ENCODE measurements around the gene NELL1. TPM values are rescaled to one million over a fixed set of nuclear protein-coding genes. Genes with fewer than 3 reads are reported as not detected.

The NELL1 gene
- polyA plus RNA-seq, 1 of the 3 experiments (the other 2 are of a cell fraction), result not detected

GRCh38 chr11:20688761-20689160, 19.4 kb downstream of the NELL1 start:
- no peak overlapping the region for H2AFZ ChIP-seq (ENCODE audit: low read depth)
- no peaks in the 10 kb centered on the region for H3K9me2 ChIP-seq
- no peaks in the 10 kb centered on the region for H4K20me1 ChIP-seq (ENCODE audit: insufficient read depth)
- H3K9ac ChIP-seq, result no peak overlapping the region
- no peaks in the 10 kb centered on the region for H3K36me3 ChIP-seq (replicated peaks in 1 of 2; ENCODE audit: control insufficient read depth in 1 of 2, insufficient read depth in 2 of 2, low read length in 1 of 2)
- no peaks in the 10 kb centered on the region for H3K9me3 ChIP-seq
- CTCF ChIA-PET, result interaction anchor here (0.6 kb wide), 1 partner anchor 230 kb away, joined by 3 read pairs; no protein-coding TSS in a partner anchor
- WGBS (ENCODE audit: low lambda C conversion rate), result 10% methylated on average over 3 of the region's 3 CpGs
- no peak overlapping the region for H3K4me3 ChIP-seq (ENCODE audit: low read depth in 2 of 2, low read length in 1 of 2)
- DNase-seq, result no peak
- H3F3A ChIP-seq (replicated peaks; ENCODE audit: insufficient read depth), result no peaks in the 10 kb centered on the region
- H3K27ac ChIP-seq (ENCODE audit: low read depth in 2 of 2, low read length in 1 of 2), result no peak overlapping the region
- POLR2A ChIA-PET, result no interaction called here
- no peaks in the 10 kb centered on the region for H3K79me2 ChIP-seq (ENCODE audit: insufficient read depth)
- TF ChIP-seq, protein P1, sequence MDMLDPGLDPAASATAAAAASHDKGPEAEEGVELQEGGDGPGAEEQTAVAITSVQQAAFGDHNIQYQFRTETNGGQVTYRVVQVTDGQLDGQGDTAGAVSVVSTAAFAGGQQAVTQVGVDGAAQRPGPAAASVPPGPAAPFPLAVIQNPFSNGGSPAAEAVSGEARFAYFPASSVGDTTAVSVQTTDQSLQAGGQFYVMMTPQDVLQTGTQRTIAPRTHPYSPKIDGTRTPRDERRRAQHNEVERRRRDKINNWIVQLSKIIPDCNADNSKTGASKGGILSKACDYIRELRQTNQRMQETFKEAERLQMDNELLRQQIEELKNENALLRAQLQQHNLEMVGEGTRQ (IDR thresholded peaks at IDR 0.05; ENCODE audit: borderline replicate concordance, low read depth, low read length), result no peak
- no peaks in the 10 kb centered on the region for H3K4me1 ChIP-seq (ENCODE audit: control insufficient read depth in 1 of 2, insufficient read depth in 2 of 2, low read depth in 1 of 2, low read length in 1 of 2)
- H3K4me2 ChIP-seq, result no peak overlapping the region
- no peaks in the 10 kb centered on the region for H3K27me3 ChIP-seq (ENCODE audit: insufficient read depth)

DNA sequence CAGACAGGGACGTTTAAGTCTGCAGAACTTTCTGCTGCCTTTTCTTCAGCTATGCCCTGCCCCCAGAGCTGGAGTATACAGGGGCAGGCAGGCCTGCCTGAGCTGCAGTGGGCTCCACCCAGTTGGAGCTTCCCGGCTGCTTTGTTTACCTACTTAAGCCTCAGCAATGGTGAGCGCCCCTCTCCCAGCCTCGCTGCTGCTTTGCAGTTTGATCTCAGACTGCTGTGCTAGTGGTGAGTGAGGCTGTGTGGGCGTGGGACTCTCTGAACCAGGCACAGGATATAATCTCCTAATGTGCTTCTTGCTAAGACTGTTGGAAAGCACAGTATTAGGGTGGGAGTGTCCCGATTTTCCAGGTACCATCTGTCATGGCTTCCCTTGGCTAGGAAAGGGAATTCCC, 38.5 kb downstream of the NELL1 start:
- no peaks in the 10 kb centered on the region for H4K20me1 ChIP-seq (ENCODE audit: insufficient read depth)
- TF ChIP-seq GATA2 (CRISPR knock-in tag; IDR thresholded peaks at IDR 0.05), result no peak
- TF ChIP-seq, protein P1 (IDR thresholded peaks at IDR 0.05; ENCODE audit: borderline replicate concordance, low read depth, low read length), result no peak
- no peak for TF ChIP-seq RXRA (IDR thresholded peaks at IDR 0.05; ENCODE audit: borderline replicate concordance, low read depth)
- TF ChIP-seq IRF3 (IDR thresholded peaks at IDR 0.05; ENCODE audit: low read depth, low read length), result no peak
- TF ChIP-seq NRF1 (IDR thresholded peaks at IDR 0.05; ENCODE audit: low read depth, low read length), result no peak
- TF ChIP-seq RFX5 (IDR thresholded peaks at IDR 0.05; ENCODE audit: low read length), result no peak
- TF ChIP-seq ZBTB33 (IDR thresholded peaks at IDR 0.05; ENCODE audit: borderline replicate concordance, low read depth), result no peak
- TF ChIP-seq REST (IDR thresholded peaks at IDR 0.05; ENCODE audit: low read depth, low read length), result no peak
- H3K79me2 ChIP-seq (ENCODE audit: insufficient read depth), result no peaks in the 10 kb centered on the region
- H3K4me2 ChIP-seq, result no peak overlapping the region
- ChIA-PET POLR2A (no interaction called here), CTCF (no interaction called here)
- H3K9ac ChIP-seq, result no peak overlapping the region
- H3F3A ChIP-seq (replicated peaks; ENCODE audit: insufficient read depth), result no peaks in the 10 kb centered on the region
- WGBS (ENCODE audit: low lambda C conversion rate), result 19% methylated on average over 3 of the region's 6 CpGs
- H3K4me1 ChIP-seq (ENCODE audit: control insufficient read depth in 1 of 2, insufficient read depth in 2 of 2, low read depth in 1 of 2, low read length in 1 of 2), result no peaks in the 10 kb centered on the region
- no peaks in the 10 kb centered on the region for H3K9me3 ChIP-seq
- H3K27ac ChIP-seq (ENCODE audit: low read depth in 2 of 2, low read length in 1 of 2), result no peak overlapping the region
- H3K36me3 ChIP-seq (replicated peaks in 1 of 2; ENCODE audit: control insufficient read depth in 1 of 2, insufficient read depth in 2 of 2, low read length in 1 of 2), result no peaks in the 10 kb centered on the region
- no peak overlapping the region for H2AFZ ChIP-seq (ENCODE audit: low read depth)
- no peaks in the 10 kb centered on the region for H3K9me2 ChIP-seq
- no peaks in the 10 kb centered on the region for H3K27me3 ChIP-seq (ENCODE audit: insufficient read depth)
- no peak overlapping the region for H3K4me3 ChIP-seq (ENCODE audit: low read depth in 2 of 2, low read length in 1 of 2)
- DNase-seq, result no peak
